Measurements from ENCODE around the gene UPK1A.

DNA sequence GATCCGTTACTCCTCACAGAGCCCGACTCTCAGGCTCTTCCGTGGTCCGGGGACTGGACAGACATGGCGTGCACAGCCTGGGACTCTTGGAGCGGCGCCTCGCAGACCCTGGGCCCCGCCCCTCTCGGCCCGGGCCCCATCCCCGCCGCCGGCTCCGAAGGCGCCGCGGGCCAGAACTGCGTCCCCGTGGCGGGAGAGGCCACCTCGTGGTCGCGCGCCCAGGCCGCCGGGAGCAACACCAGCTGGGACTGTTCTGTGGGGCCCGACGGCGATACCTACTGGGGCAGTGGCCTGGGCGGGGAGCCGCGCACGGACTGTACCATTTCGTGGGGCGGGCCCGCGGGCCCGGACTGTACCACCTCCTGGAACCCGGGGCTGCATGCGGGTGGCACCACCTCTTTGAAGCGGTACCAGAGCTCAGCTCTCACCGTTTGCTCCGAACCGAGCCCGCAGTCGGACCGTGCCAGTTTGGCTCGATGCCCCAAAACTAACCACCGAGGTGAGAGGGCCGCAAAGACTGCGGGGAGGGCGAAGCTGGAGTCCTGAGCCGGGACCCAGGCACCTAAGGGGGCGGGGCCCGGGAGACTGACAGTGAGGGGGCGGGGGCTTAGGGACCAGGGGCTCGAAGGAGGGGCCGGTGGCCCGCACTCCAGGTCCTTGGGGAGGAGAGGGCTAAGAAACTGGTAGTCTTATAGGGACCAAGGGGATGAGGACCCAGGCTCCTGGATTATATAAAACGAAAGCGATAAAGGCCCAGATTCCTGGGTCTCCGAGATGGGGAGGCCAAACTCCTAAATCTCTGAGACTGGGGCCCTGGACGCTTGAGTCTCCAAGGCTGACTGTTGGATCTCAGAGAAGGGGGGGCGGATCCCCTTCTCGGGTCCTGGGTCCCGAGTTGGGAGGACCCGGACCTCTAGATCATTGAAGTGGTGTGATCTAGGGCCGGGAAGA lies 22.8 kb upstream of the UPK1A start:
- TF ChIP-seq CTCF (IDR thresholded peaks at IDR 0.05), result peak in 1 of 3 experiments; percentile 5
- no peak for TF ChIP-seq EP300 (IDR thresholded peaks at IDR 0.05)
- TF ChIP-seq POLR2AphosphoS5 (IDR thresholded peaks at IDR 0.05), result peak; percentile 17 to 75

All from esophagus muscularis mucosa (tissue), 4 donors.